ENCODE measurements around the gene TEC.

- TF ChIP-seq CTCF (IDR thresholded peaks at IDR 0.05 in 8 of 11, conservative IDR thresholded peaks at IDR 0.05 in 3 of 11) (peak in 10 of 11 experiments; percentile 16 to 64 (median 58)), POLR2A (IDR thresholded peaks at IDR 0.05) (no peak), POLR2AphosphoS5 (IDR thresholded peaks at IDR 0.05) (no peak)
Measured at GRCh38 chr4:48141048-48141447, 128.6 kb downstream of the TEC start.

All from spleen (tissue), 7 donors.